MCF 10A (cell line): ENCODE results near the gene PGM5. TPM values are rescaled to one million over a fixed set of nuclear protein-coding genes. Genes with fewer than 3 reads are reported as not detected.
A peak's percentile ranks its signal among the peaks of the same experiment; 100 is the strongest.

ENCODE experiments used
- BruUV-seq: library from RNA; stranded (reverse); fragments of 400-500 nt; replicated peaks from 2 replicates; lab custom pipeline; 2021; lab: Mats Ljungman, UMichigan
- CTCF ChIA-PET: fragments of 300-600 bp; sonication (Branson Sonifier 250); formaldehyde crosslinking; extraction: SDS; loops from one replicate; lab custom pipeline; 2021; ENCODE audit warnings: antibody characterized with exemption, inconsistent platforms; lab: Yijun Ruan, JAX
- POLR2A ChIA-PET: fragments of 300-600, 350-650 bp; sonication (Branson Sonifier 250); formaldehyde crosslinking; extraction: SDS; loops from one replicate; lab custom pipeline; 2020; ENCODE audit warnings: antibody characterized with exemption, inconsistent platforms; lab: Yijun Ruan, JAX
- DNase-seq: peaks from one replicate; pipeline ENCODE4 v3.0.0-alpha.2; 2018; ENCODE audit not compliant: unreplicated experiment
- H3K27ac Mint-ChIP-seq: one replicate; pipeline ENCODE4 v1.8.0; 2022; ENCODE audit warnings: mild to moderate bottlenecking, low read depth, mixed read lengths; ENCODE audit not compliant: unreplicated experiment
- H3K27me3 Mint-ChIP-seq: one replicate; pipeline ENCODE4 v1.8.0; 2022; ENCODE audit warnings: mixed read lengths; ENCODE audit not compliant: insufficient read depth, unreplicated experiment
- H3K36me3 Mint-ChIP-seq: one replicate; pipeline ENCODE4 v1.8.0; 2022; ENCODE audit warnings: mild to moderate bottlenecking, moderate library complexity, mixed read lengths; ENCODE audit not compliant: insufficient read depth, unreplicated experiment
- H3K4me1 Mint-ChIP-seq: one replicate; pipeline ENCODE4 v1.8.0; 2022; ENCODE audit warnings: mixed read lengths; ENCODE audit not compliant: insufficient read depth, unreplicated experiment
- H3K4me3 Mint-ChIP-seq: one replicate; pipeline ENCODE4 v1.8.0; 2022; ENCODE audit warnings: mild to moderate bottlenecking, moderate library complexity, mixed read lengths; ENCODE audit not compliant: unreplicated experiment
- H3K9me3 Mint-ChIP-seq: one replicate; pipeline ENCODE4 v1.8.0; 2022; ENCODE audit warnings: mixed read lengths; ENCODE audit not compliant: unreplicated experiment
- CTCF ChIP-seq: fragments of 200-600 bp; IDR thresholded peaks from one replicate; pipeline ENCODE4 v1.8.0; 2022; ENCODE audit warnings: antibody characterized with exemption, mild to moderate bottlenecking; ENCODE audit not compliant: unreplicated experiment
- intact Hi-C: fragments of 100-400 bp; cut with micrococcal nuclease; formaldehyde crosslinking; loops from 2 replicates; pipeline ENCODE4 v1.14.1; 2022
- total RNA-seq: library from RNA; stranded (reverse); gene quantifications from 2 replicates; pipeline ENCODE4 v1.2.3, GENCODE V29; 2022

The PGM5 gene
- total RNA-seq, 1 experiment from 2014 or later: not detected

DNA sequence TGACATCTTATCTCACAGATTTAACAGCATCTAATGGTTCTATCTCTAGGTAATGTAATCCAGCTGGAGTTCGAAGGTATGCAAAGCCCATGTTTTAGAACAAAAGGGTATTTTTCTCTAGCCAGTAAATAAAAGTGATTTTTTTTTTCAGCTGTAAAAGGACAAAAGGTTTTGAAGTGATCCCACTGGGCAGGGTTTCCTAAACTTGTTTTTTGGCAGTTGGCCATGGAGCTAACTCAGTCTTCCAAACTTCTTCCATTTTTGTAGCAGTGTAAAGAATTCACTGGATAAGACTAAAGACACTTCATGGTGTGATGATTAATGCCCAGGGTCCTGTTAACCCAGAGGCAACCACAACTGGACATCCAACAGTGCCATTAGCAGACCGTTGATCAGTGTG is 120.4 kb downstream of the PGM5 start:
- intact Hi-C loops: no loop called here
- no peaks in the 10 kb centered on the region for H3K9me3 Mint-ChIP-seq
- POLR2A ChIA-PET: no interaction called here
- no peaks in the 10 kb centered on the region for H3K27me3 Mint-ChIP-seq
- CTCF ChIA-PET: interaction anchor here (1.4 kb wide), 1 partner anchor 31 kb away, joined by 4 read pairs; no protein-coding TSS in a partner anchor
- DNase-seq: no peak
- no peaks in the 10 kb centered on the region for H3K4me1 Mint-ChIP-seq
- no TSS peak for BruUV-seq
- no peak overlapping the region for H3K4me3 Mint-ChIP-seq
- TF ChIP-seq CTCF: no peak
- no peaks in the 10 kb centered on the region for H3K36me3 Mint-ChIP-seq
- no peak overlapping the region for H3K27ac Mint-ChIP-seq

- BruUV-seq: no TSS peak
- Mint-ChIP-seq H3K4me1 (no peaks in the 10 kb centered on the region), H3K36me3 (no peaks in the 10 kb centered on the region), H3K27me3 (peaks cover 13% of the 10 kb centered on the region), H3K27ac (no peak overlapping the region), H3K4me3 (no peak overlapping the region), H3K9me3 (no peaks in the 10 kb centered on the region)
- ChIA-PET POLR2A (interaction anchor here (0.8 kb wide), 1 partner anchor 7 kb away, joined by 5 read pairs; no protein-coding TSS in a partner anchor), CTCF (interaction anchor here (0.6 to 1.2 kb wide), 6 partner anchors 20 to 713 kb away, joined by 3 to 4 read pairs (median 3); no protein-coding TSS in a partner anchor)
- intact Hi-C loops: no loop called here
- TF ChIP-seq CTCF: no peak
- no peak for DNase-seq
Observed at GRCh38 chr9:68480807-68481206, 124.4 kb downstream of the PGM5 start.

- peak; percentile 8 for DNase-seq
- BruUV-seq: no TSS peak
- Mint-ChIP-seq H3K27me3 (peaks cover 13% of the 10 kb centered on the region), H3K9me3 (no peaks in the 10 kb centered on the region), H3K4me3 (no peak overlapping the region), H3K36me3 (no peaks in the 10 kb centered on the region), H3K27ac (no peak overlapping the region), H3K4me1 (no peaks in the 10 kb centered on the region)
- intact Hi-C loops: no loop called here
- TF ChIP-seq CTCF: no peak
- CTCF ChIA-PET: no interaction called here
- POLR2A ChIA-PET: no interaction called here
Observed at GRCh38 chr9:68482548-68482947, 126.1 kb downstream of the PGM5 start.

DNA sequence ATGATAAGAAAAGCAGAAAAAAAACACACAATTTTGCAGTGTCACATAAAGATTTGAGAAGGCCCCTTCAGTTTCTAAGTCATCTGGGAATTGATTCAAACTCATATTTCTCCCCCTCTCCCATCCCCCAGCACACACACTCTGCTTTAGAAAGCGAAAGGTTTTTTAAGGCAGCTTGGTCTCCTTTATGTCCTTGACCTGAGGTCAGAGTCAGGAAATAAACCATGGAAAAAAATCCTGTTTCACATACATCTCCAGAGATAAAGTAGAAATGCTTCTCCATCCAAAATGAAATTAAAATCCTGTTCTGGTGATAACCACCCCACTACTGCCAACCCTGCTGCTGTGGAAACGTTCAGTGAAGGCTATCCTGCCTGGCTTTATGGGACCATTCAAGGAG is 131.7 kb downstream of the PGM5 start:
- no peaks in the 10 kb centered on the region for H3K36me3 Mint-ChIP-seq
- H3K4me1 Mint-ChIP-seq: no peaks in the 10 kb centered on the region
- TF ChIP-seq CTCF: no peak
- intact Hi-C loops: no loop called here
- H3K4me3 Mint-ChIP-seq: no peak overlapping the region
- DNase-seq: no peak
- no TSS peak for BruUV-seq
- ChIA-PET CTCF (no interaction called here), POLR2A (no interaction called here)
- no peak overlapping the region for H3K27ac Mint-ChIP-seq
- peaks cover 35% of the 10 kb centered on the region for H3K27me3 Mint-ChIP-seq
- H3K9me3 Mint-ChIP-seq: no peaks in the 10 kb centered on the region
